ENCODE data around the gene SIRPG. TPM values are rescaled to one million over a fixed set of nuclear protein-coding genes. Genes with fewer than 3 reads are reported as not detected.

SIRPG gene
- total RNA-seq, 2 experiments from 2014 or later = 27.9 to 28.5 TPM

GRCh38 chr20:1631309-1632151, 26.0 kb downstream of the SIRPG start:
- CTCF ChIA-PET = interaction anchor here (1.0 kb wide), 2 partner anchors 103 to 145 kb away, joined by 3 read pairs; no protein-coding TSS in a partner anchor
- intact Hi-C loops (cut with micrococcal nuclease) = loop anchor here (1.0 to 2.0 kb wide), 3 partner anchors 9 to 29 kb away; no protein-coding TSS in a partner anchor

DNA sequence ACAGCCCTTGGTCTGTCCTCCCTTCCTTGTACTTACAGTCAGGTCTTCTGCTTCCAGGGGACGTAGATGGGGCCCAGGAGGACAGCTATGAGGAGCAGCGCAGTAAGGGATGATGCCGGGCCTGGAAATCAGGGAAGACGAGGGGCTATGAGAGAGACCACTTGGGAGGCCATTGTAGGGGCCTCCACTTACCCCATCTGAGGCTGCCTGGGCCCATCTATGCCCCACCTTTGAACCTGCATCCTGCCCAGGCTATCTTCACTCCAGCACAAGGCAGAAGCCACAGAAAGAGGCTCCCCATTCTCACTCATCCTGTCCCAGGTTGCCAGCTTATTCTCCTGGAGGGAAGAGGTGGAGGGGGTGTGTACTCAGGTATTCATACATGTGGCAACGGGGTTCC, 27.4 kb downstream of the SIRPG start:
- H3K4me3 Mint-ChIP-seq = no peak overlapping the region
- H3K4me1 Mint-ChIP-seq (ENCODE audit: low read depth) = peaks cover 75% of the 10 kb centered on the region
- DNase-seq = no peak
- H3K36me3 Mint-ChIP-seq = peaks cover 37% of the 10 kb centered on the region
- ChIA-PET CTCF (interaction anchor here (1.2 kb wide), 1 partner anchor 126 kb away, joined by 3 read pairs; no protein-coding TSS in a partner anchor), POLR2A (no interaction called here)
- no peak overlapping the region for H3K27ac Mint-ChIP-seq
- intact Hi-C loops (cut with micrococcal nuclease) = no loop called here
- no peaks in the 10 kb centered on the region for H3K27me3 Mint-ChIP-seq
- H3K9me3 Mint-ChIP-seq = no peaks in the 10 kb centered on the region

More at GRCh38 chr20:1631309-1632151, 26.0 kb downstream of the SIRPG start:
- Mint-ChIP-seq H3K36me3 (peaks cover 43% of the 10 kb centered on the region), H3K27me3 (no peaks in the 10 kb centered on the region), H3K4me1 (ENCODE audit: low read depth) (peaks cover 63% of the 10 kb centered on the region), H3K9me3 (no peaks in the 10 kb centered on the region), H3K27ac (peak overlapping the region; percentile 55), H3K4me3 (peak overlapping the region; percentile 0)
- POLR2A ChIA-PET = no interaction called here
- DNase-seq = no peak

DNA sequence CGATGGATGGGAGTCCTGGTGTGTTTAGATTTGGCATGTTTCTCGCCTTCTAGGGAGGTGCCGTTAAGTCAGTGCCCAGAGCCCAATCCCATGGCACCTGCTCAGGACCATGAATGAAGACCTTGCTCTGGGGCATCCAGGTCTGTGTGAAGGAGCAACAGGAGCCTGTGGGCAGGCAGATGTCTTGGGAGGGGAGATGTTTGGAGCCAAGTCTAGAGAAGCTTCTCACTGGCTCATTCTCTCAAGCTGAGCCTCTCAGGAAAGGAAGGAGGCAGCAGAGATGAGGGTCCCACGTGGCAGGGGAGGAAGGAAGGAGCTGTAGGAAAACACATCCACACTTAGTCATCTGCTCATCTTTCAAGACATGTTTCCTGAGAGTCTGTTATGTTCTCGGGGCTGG, 28.3 kb downstream of the SIRPG start:
- Mint-ChIP-seq H3K27me3 (no peaks in the 10 kb centered on the region), H3K27ac (no peak overlapping the region), H3K4me1 (ENCODE audit: low read depth) (peaks cover 82% of the 10 kb centered on the region), H3K4me3 (no peak overlapping the region), H3K36me3 (peaks cover 33% of the 10 kb centered on the region), H3K9me3 (no peaks in the 10 kb centered on the region)
- CTCF ChIA-PET = interaction anchor here (1.2 kb wide), 1 partner anchor 125 kb away, joined by 3 read pairs; no protein-coding TSS in a partner anchor
- POLR2A ChIA-PET = no interaction called here
- intact Hi-C loops (cut with micrococcal nuclease) = loop anchor here (5.0 kb wide), 1 partner anchor 302 kb away; the partner anchor contains the start of gene SDCBP2
- no peak for DNase-seq

DNA sequence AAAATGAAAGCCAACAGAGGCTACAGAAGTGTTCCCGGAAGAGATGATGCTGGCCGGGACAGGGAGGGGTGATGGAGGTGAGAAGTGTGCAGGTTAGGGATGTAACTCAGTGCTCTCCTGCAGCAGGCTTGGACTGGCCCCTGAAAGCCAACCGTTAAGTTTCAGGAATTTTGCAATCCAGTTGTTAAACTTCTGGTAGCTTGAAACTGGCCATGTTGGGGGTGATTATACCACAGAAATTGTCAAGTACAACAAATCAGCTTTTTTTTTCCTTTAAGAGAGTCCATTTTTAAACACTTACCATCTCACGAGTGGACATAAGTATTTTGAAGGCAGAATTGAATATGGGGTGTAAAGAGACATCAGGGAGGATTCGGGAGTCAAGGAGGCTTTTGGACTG, 29.0 kb downstream of the SIRPG start:
- H3K27ac Mint-ChIP-seq = no peak overlapping the region
- CTCF ChIA-PET = no interaction called here
- H3K4me3 Mint-ChIP-seq = no peak overlapping the region
- peaks cover 83% of the 10 kb centered on the region for H3K4me1 Mint-ChIP-seq (ENCODE audit: low read depth)
- no peaks in the 10 kb centered on the region for H3K9me3 Mint-ChIP-seq
- no peaks in the 10 kb centered on the region for H3K27me3 Mint-ChIP-seq
- intact Hi-C loops (cut with micrococcal nuclease) = loop anchor here (5.0 kb wide), 1 partner anchor 301 kb away; the partner anchor contains the start of gene SDCBP2
- H3K36me3 Mint-ChIP-seq = peaks cover 28% of the 10 kb centered on the region
- no peak for DNase-seq
- POLR2A ChIA-PET = no interaction called here

DNA sequence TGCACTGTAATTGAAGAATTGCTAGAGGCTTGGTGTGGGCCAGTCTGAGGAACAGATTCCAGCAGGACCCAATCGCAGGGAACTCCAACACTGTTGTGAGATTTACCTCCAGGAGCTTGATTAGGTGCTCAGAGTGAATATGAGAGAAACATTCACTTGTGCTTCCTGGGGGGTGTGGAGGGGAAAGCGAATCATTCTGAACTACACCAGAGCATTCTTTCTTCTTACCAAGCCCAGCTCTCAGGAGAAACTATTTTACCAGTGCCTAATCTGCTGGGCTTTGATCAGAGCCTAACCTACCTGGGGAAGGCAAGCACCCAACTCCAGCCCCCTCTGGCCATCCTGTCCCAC, 30.4 kb downstream of the SIRPG start:
- H3K9me3 Mint-ChIP-seq = no peaks in the 10 kb centered on the region
- peak overlapping the region; percentile 40 for H3K27ac Mint-ChIP-seq
- intact Hi-C loops (cut with micrococcal nuclease) = loop anchor here (5.0 kb wide), 1 partner anchor 300 kb away; the partner anchor contains the start of gene SDCBP2
- POLR2A ChIA-PET = no interaction called here
- H3K4me1 Mint-ChIP-seq (ENCODE audit: low read depth) = peaks cover 84% of the 10 kb centered on the region
- CTCF ChIA-PET = no interaction called here
- H3K27me3 Mint-ChIP-seq = no peaks in the 10 kb centered on the region
- no peak overlapping the region for H3K4me3 Mint-ChIP-seq
- H3K36me3 Mint-ChIP-seq = peaks cover 26% of the 10 kb centered on the region
- DNase-seq = peak; percentile 29

DNA sequence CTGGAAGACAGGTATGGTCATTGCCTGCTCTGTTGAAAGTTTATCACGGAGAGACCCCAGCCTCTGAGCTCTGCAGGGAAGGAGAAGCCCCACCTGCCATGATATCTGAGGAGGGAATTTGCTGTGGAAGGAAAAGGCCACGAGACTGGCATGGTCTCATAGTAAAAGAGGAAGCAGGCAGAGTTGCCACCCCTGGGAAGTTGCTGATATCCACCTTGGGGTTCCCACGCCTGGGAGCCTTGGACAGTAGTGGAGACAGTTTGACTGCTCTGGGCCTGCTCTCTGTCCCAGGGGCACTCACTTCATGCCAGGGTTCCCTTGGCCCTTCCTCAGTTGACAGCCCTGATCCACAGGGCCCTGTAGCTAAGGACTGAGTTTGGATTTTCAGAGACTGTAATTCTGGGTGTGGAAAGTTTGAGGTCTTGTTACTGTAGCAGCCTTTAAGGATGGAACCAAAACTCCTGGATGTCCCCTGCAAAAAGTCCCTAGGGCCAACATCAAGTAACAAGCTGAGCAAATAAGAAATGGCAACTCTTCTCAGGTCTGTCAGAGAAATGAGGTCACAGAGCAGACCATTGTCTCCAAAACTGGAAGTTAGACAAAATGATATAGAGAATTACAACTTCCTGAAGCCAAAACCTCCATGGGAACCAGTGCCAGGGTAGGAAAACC, 30.9 kb downstream of the SIRPG start:
- intact Hi-C loops (cut with micrococcal nuclease) = loop anchor here (5.0 kb wide), 1 partner anchor 299 kb away; the partner anchor contains the start of gene SDCBP2
- Mint-ChIP-seq H3K4me1 (ENCODE audit: low read depth) (peaks cover 84% of the 10 kb centered on the region), H3K4me3 (no peak overlapping the region), H3K9me3 (no peaks in the 10 kb centered on the region), H3K36me3 (peaks cover 26% of the 10 kb centered on the region), H3K27me3 (no peaks in the 10 kb centered on the region), H3K27ac (peak overlapping the region; percentile 40)
- no peak for DNase-seq
- ChIA-PET POLR2A (no interaction called here), CTCF (interaction anchor here (1.9 kb wide), 1 partner anchor 150 kb away, joined by 4 read pairs; no protein-coding TSS in a partner anchor)

- H3K27ac Mint-ChIP-seq = peak overlapping the region; percentile 66
- CTCF ChIA-PET = interaction anchor here (1.0 to 1.9 kb wide), 4 partner anchors 42 to 152 kb away, joined by 3 to 7 read pairs (median 4); no protein-coding TSS in a partner anchor
- H3K4me3 Mint-ChIP-seq = no peak overlapping the region
- no peaks in the 10 kb centered on the region for H3K9me3 Mint-ChIP-seq
- H3K27me3 Mint-ChIP-seq = no peaks in the 10 kb centered on the region
- intact Hi-C loops (cut with micrococcal nuclease) = loop anchor here (1.0 to 5.0 kb wide), 3 partner anchors 32 to 298 kb away; partner anchors contain the start of genes SDCBP2 and SIRPG
- POLR2A ChIA-PET = no interaction called here
- no peak for DNase-seq
- H3K4me1 Mint-ChIP-seq (ENCODE audit: low read depth) = peaks cover 87% of the 10 kb centered on the region
- H3K36me3 Mint-ChIP-seq = peaks cover 22% of the 10 kb centered on the region
These were observed 32.4 kb downstream of the SIRPG start for GRCh38 chr20:1625083-1625690.

DNA sequence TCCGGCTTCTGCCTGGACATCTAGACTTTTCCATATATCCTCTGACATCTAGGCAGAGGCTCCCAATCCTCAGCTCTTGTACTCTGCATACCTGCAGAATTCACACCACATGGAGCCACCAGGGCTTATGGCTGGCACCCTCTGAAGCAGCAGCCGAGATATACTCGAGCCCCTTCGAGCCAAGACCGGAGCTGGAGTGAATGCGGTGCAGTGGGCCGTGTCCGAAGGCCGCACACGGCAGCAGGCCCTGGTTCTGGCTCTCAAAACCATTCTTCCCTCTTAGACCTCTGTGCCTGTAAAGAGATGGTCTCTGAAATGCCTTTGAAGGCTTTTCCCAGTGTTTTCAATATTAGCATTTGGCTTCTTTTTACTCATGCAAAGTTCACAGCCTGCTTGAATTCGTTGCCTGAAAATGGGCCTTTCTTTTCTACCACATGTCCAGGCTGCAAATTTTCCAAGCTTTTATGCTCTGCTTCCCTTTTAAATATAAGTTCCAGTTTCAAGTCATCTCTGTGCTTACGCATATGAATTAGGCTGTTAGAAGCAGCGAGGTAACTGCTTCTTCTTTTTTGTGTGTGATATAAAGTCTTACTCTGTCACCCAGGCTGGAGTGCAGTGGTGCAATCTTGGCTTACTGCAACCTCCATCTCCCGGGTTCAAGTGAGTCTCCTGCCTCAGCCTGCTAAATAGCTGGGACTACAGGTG, 33.9 kb downstream of the SIRPG start:
- H3K9me3 Mint-ChIP-seq = no peaks in the 10 kb centered on the region
- intact Hi-C loops (cut with micrococcal nuclease) = loop anchor here (2.0 kb wide), 1 partner anchor 35 kb away; no protein-coding TSS in a partner anchor
- H3K36me3 Mint-ChIP-seq = peaks cover 8% of the 10 kb centered on the region
- CTCF ChIA-PET = no interaction called here
- POLR2A ChIA-PET = interaction anchor here (0.6 kb wide), 1 partner anchor 45 kb away, joined by 3 read pairs; no protein-coding TSS in a partner anchor
- H3K4me3 Mint-ChIP-seq = no peak overlapping the region
- peak overlapping the region; percentile 13 for H3K27ac Mint-ChIP-seq
- DNase-seq = no peak
- no peaks in the 10 kb centered on the region for H3K27me3 Mint-ChIP-seq
- H3K4me1 Mint-ChIP-seq (ENCODE audit: low read depth) = peaks cover 87% of the 10 kb centered on the region

DNA sequence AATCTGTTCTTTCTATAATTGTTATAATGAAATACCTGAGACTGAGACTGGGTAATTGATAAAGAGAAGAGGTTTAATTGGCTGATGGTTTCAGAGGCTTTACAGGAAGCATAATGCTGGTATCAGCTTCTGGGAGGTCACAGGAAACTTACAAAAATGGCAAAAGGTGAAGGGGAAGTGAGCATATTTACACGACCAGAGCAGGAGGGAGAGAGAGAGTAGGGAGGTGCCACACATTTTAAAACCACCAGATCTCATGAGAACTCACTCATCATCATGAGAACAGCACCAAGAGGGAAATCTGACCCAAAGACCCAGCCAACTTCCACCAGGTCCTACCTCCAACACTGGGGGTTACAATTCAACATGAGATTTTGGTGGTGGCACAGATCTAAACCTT, 35.1 kb downstream of the SIRPG start:
- Mint-ChIP-seq H3K27me3 (no peaks in the 10 kb centered on the region), H3K9me3 (no peaks in the 10 kb centered on the region), H3K27ac (peak overlapping the region; percentile 61), H3K36me3 (peaks cover 4% of the 10 kb centered on the region), H3K4me1 (ENCODE audit: low read depth) (peaks cover 78% of the 10 kb centered on the region), H3K4me3 (no peak overlapping the region)
- ChIA-PET CTCF (interaction anchor here (1.4 kb wide), 1 partner anchor 112 kb away, joined by 3 read pairs; no protein-coding TSS in a partner anchor), POLR2A (no interaction called here)
- intact Hi-C loops (cut with micrococcal nuclease) = loop anchor here (1.0 kb wide), 1 partner anchor 10 kb away; no protein-coding TSS in a partner anchor
- DNase-seq = no peak

GRCh38 chr20:1621316-1621715, 36.3 kb downstream of the SIRPG start:
- Mint-ChIP-seq H3K36me3 (peaks cover 3% of the 10 kb centered on the region), H3K4me3 (no peak overlapping the region), H3K9me3 (no peaks in the 10 kb centered on the region), H3K27me3 (no peaks in the 10 kb centered on the region), H3K27ac (peak overlapping the region; percentile 7), H3K4me1 (ENCODE audit: low read depth) (peaks cover 67% of the 10 kb centered on the region)
- no peak for DNase-seq
- POLR2A ChIA-PET = no interaction called here
- CTCF ChIA-PET = interaction anchor here (1.4 kb wide), 1 partner anchor 113 kb away, joined by 3 read pairs; no protein-coding TSS in a partner anchor
- intact Hi-C loops (cut with micrococcal nuclease) = loop anchor here (2.0 kb wide), 1 partner anchor 113 kb away; no protein-coding TSS in a partner anchor

DNA sequence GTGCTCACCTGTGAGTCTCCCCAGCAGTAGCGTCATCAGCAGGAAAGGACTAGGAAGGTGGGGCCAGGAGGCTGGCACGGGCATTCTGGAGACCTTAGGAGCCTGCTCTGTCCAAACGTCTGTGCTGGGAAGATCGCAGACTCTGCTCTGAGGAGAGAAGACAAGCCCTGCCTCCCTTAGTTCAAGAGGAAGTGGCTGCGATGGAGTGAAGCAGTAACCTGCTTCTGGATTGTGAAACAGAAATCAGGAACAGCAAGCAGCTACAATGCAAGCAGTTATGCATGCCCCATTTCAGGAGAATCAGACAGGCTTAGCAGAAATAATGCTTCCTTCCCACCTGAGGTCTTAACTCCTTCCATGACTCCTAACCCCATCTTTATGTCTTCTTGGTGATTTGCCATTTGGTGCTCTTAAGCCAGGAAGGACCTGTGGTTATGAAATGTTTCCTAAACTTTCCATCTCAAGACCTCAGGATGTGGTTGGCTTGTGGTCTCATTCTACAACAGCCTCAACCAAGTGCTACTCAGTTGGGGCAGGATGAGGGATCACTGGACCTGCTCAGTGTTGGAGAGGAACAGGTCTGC, 37.6 kb downstream of the SIRPG start, which contains the start of gene SIRPB1:
SIRPB1 (minus strand) TSS at position 149 of the 584 bp plus-strand sequence; CDS start at position 84, 65 bp downstream.
- intact Hi-C loops (cut with micrococcal nuclease) = loop anchor here (2.0 kb wide), 1 partner anchor 115 kb away; no protein-coding TSS in a partner anchor
- H3K4me1 Mint-ChIP-seq (ENCODE audit: low read depth) = peaks cover 53% of the 10 kb centered on the region
- ChIA-PET POLR2A (no interaction called here), CTCF (no interaction called here)
- peaks cover 3% of the 10 kb centered on the region for H3K36me3 Mint-ChIP-seq
- H3K4me3 Mint-ChIP-seq = no peak within 1 kb of the TSS
- no peaks in the 10 kb centered on the region for H3K27me3 Mint-ChIP-seq
- no peak within 1 kb of the TSS for H3K27ac Mint-ChIP-seq
- DNase-seq = peak; percentile 30
- no peaks in the 10 kb centered on the region for H3K9me3 Mint-ChIP-seq
